ENCODE results near the gene IGF2BP3. TPM values are rescaled to one million over a fixed set of nuclear protein-coding genes. Genes with fewer than 3 reads are reported as not detected.
A peak's percentile ranks its signal among the peaks of the same experiment; 100 is the strongest.
"Not testable (repeated sequence)": the region's sequence is repeated elsewhere in the genome, so short reads cannot be mapped to it uniquely, and the experiment has no call there.

Gene IGF2BP3
- polyA plus RNA-seq, 6 donors from 2014 or later, result 0.35 to 1.8 (median 0.75) TPM; not detected in 1

- Mint-ChIP-seq H3K4me3 (no peak overlapping the region), H3K4me1 (no peaks in the 10 kb centered on the region), H3K27me3 (peaks cover 0 to 3% (median 0%) of the 10 kb centered on the region in 3 donors), H3K27ac (no peak overlapping the region), H3K9me3 (peaks cover 0 to 12% (median 3%) of the 10 kb centered on the region in 7 donors), H3K36me3 (peaks cover 0 to 9% of the 10 kb centered on the region in 2 donors)
- ATAC-seq (ENCODE audit: low read depth in 2 of 2) (no peak), DNase-seq (no peak)
Observed at GRCh38 chr7:23403970-23404369, 66.3 kb downstream of the IGF2BP3 start.

GRCh38 chr7:23398090-23398489 lies 72.2 kb downstream of the IGF2BP3 start:
- not testable (repeated sequence) for H3K9me3 Mint-ChIP-seq; H3K4me3 Mint-ChIP-seq; H3K36me3 Mint-ChIP-seq; ATAC-seq (ENCODE audit: low read depth in 2 of 2); H3K27me3 Mint-ChIP-seq; H3K27ac Mint-ChIP-seq; DNase-seq; H3K4me1 Mint-ChIP-seq

GRCh38 chr7:23397241-23397640 lies 73.0 kb downstream of the IGF2BP3 start:
- DNase-seq (no peak), ATAC-seq (ENCODE audit: low read depth in 2 of 2) (no peak)
- peaks cover 0 to 4% (median 2%) of the 10 kb centered on the region in 7 donors for H3K9me3 Mint-ChIP-seq
- H3K36me3 Mint-ChIP-seq, result no peaks in the 10 kb centered on the region
- H3K27ac Mint-ChIP-seq, result no peak overlapping the region
- peaks cover 0 to 9% (median 0%) of the 10 kb centered on the region in 3 donors for H3K27me3 Mint-ChIP-seq
- H3K4me1 Mint-ChIP-seq, result no peaks in the 10 kb centered on the region
- H3K4me3 Mint-ChIP-seq, result no peak overlapping the region

GRCh38 chr7:23396222-23397015 lies 73.9 kb downstream of the IGF2BP3 start:
- no peak for DNase-seq

GRCh38 chr7:23394488-23395171 lies 75.7 kb downstream of the IGF2BP3 start:
- Mint-ChIP-seq H3K9me3 (peaks cover 0 to 4% (median 2%) of the 10 kb centered on the region in 7 donors), H3K27ac (no peak overlapping the region), H3K27me3 (peaks cover 0 to 10% (median 0%) of the 10 kb centered on the region in 3 donors), H3K4me1 (no peaks in the 10 kb centered on the region), H3K36me3 (no peaks in the 10 kb centered on the region), H3K4me3 (no peak overlapping the region)
- no peak for DNase-seq
- ATAC-seq (ENCODE audit: low read depth in 2 of 2), result no peak

More at GRCh38 chr7:23396222-23397015, 73.9 kb downstream of the IGF2BP3 start:
- no peak for ATAC-seq (ENCODE audit: low read depth in 2 of 2)
- no peak overlapping the region for H3K4me3 Mint-ChIP-seq
- H3K4me1 Mint-ChIP-seq, result no peaks in the 10 kb centered on the region
- no peaks in the 10 kb centered on the region for H3K36me3 Mint-ChIP-seq
- peak overlapping the region in 1 of 6 donors; percentile 41 for H3K27ac Mint-ChIP-seq
- peaks cover 0 to 11% (median 0%) of the 10 kb centered on the region in 3 donors for H3K27me3 Mint-ChIP-seq
- peaks cover 0 to 4% (median 2%) of the 10 kb centered on the region in 7 donors for H3K9me3 Mint-ChIP-seq

- ATAC-seq (ENCODE audit: low read depth in 2 of 2), result no peak
- no peak overlapping the region for H3K4me3 Mint-ChIP-seq
- H3K36me3 Mint-ChIP-seq, result no peaks in the 10 kb centered on the region
- H3K9me3 Mint-ChIP-seq, result peaks cover 0 to 4% (median 2%) of the 10 kb centered on the region in 7 donors
- no peak for DNase-seq
- no peak overlapping the region for H3K27ac Mint-ChIP-seq
- no peaks in the 10 kb centered on the region for H3K4me1 Mint-ChIP-seq
- peaks cover 0 to 10% (median 0%) of the 10 kb centered on the region in 3 donors for H3K27me3 Mint-ChIP-seq
Observed at GRCh38 chr7:23393636-23394035, 76.7 kb downstream of the IGF2BP3 start.

- Mint-ChIP-seq H3K4me1 (peaks cover 0 to 7% (median 7%) of the 10 kb centered on the region in 3 donors), H3K9me3 (no peaks in the 10 kb centered on the region), H3K36me3 (no peaks in the 10 kb centered on the region), H3K27me3 (peaks cover 0 to 10% (median 0%) of the 10 kb centered on the region in 3 donors), H3K27ac (peak overlapping the region in 1 of 6 donors; percentile 12), H3K4me3 (no peak overlapping the region)
- ATAC-seq (ENCODE audit: low read depth in 2 of 2) (no peak), DNase-seq (no peak)
Observed at GRCh38 chr7:23389701-23390100, 80.6 kb downstream of the IGF2BP3 start.

GRCh38 chr7:23387583-23387982 lies 82.7 kb downstream of the IGF2BP3 start:
- Mint-ChIP-seq H3K4me1 (peaks cover 0 to 11% (median 10%) of the 10 kb centered on the region in 3 donors), H3K27ac (peak overlapping the region in 1 of 6 donors; percentile 86), H3K9me3 (no peaks in the 10 kb centered on the region), H3K36me3 (no peaks in the 10 kb centered on the region), H3K4me3 (no peak overlapping the region), H3K27me3 (peaks cover 0 to 4% (median 0%) of the 10 kb centered on the region in 3 donors)
- DNase-seq (no peak), ATAC-seq (ENCODE audit: low read depth in 2 of 2) (no peak)

GRCh38 chr7:23385140-23385539 lies 85.2 kb downstream of the IGF2BP3 start:
- no peaks in the 10 kb centered on the region for H3K27me3 Mint-ChIP-seq
- peaks cover 0 to 11% (median 10%) of the 10 kb centered on the region in 3 donors for H3K4me1 Mint-ChIP-seq
- DNase-seq (no peak), ATAC-seq (ENCODE audit: low read depth in 2 of 2) (peak; percentile 59 to 88)
- no peaks in the 10 kb centered on the region for H3K9me3 Mint-ChIP-seq
- no peaks in the 10 kb centered on the region for H3K36me3 Mint-ChIP-seq
- peak overlapping the region in 1 of 6 donors; percentile 70 for H3K27ac Mint-ChIP-seq
- H3K4me3 Mint-ChIP-seq, result no peak overlapping the region

GRCh38 chr7:23383225-23383624 lies 87.1 kb downstream of the IGF2BP3 start:
- Mint-ChIP-seq H3K27me3 (no peaks in the 10 kb centered on the region), H3K36me3 (no peaks in the 10 kb centered on the region), H3K4me1 (peaks cover 0 to 11% (median 10%) of the 10 kb centered on the region in 3 donors), H3K9me3 (no peaks in the 10 kb centered on the region), H3K4me3 (no peak overlapping the region), H3K27ac (peak overlapping the region in 1 of 6 donors; percentile 22)
- no peak for ATAC-seq (ENCODE audit: low read depth in 2 of 2)
- DNase-seq, result no peak

- ATAC-seq (ENCODE audit: low read depth in 2 of 2), result no peak
- no peaks in the 10 kb centered on the region for H3K27me3 Mint-ChIP-seq
- H3K4me3 Mint-ChIP-seq, result no peak overlapping the region
- no peaks in the 10 kb centered on the region for H3K9me3 Mint-ChIP-seq
- H3K4me1 Mint-ChIP-seq, result peaks cover 0 to 11% (median 10%) of the 10 kb centered on the region in 3 donors
- DNase-seq, result no peak
- H3K27ac Mint-ChIP-seq, result no peak overlapping the region
- no peaks in the 10 kb centered on the region for H3K36me3 Mint-ChIP-seq
Observed at GRCh38 chr7:23380961-23381360, 89.3 kb downstream of the IGF2BP3 start.

- no peak for DNase-seq
- Mint-ChIP-seq H3K9me3 (no peaks in the 10 kb centered on the region), H3K27ac (no peak overlapping the region), H3K4me1 (peaks cover 0 to 11% (median 10%) of the 10 kb centered on the region in 3 donors), H3K27me3 (no peaks in the 10 kb centered on the region), H3K36me3 (no peaks in the 10 kb centered on the region), H3K4me3 (peak overlapping the region in 1 of 8 donors; percentile 61)
- ATAC-seq (ENCODE audit: low read depth in 2 of 2), result no peak
Observed at GRCh38 chr7:23380556-23380955, 89.7 kb downstream of the IGF2BP3 start.

GRCh38 chr7:23378996-23379395 lies 91.3 kb downstream of the IGF2BP3 start:
- Mint-ChIP-seq H3K27me3 (no peaks in the 10 kb centered on the region), H3K4me3 (no peak overlapping the region), H3K9me3 (no peaks in the 10 kb centered on the region), H3K4me1 (peaks cover 0 to 2% (median under 1%) of the 10 kb centered on the region in 3 donors), H3K27ac (peak overlapping the region in 1 of 6 donors; percentile 4), H3K36me3 (no peaks in the 10 kb centered on the region)
- DNase-seq (no peak), ATAC-seq (ENCODE audit: low read depth in 2 of 2) (no peak)

Measured in naive B cell (primary cell).